Coronary artery (tissue), 2 donors: ENCODE measurements around the gene PLA2G3.

Source experiments
- DNase-seq: peaks from one replicate; pipeline ENCODE4 v3.0.0-alpha.2; 2017; ENCODE audit warnings: low spot score
- H3K27ac ChIP-seq, 2 donors: fragments of 200-600 bp; sonication (generic); one replicate each; pipeline ENCODE4 v1.5.1; 2016 to 2019
- H3K4me3 ChIP-seq: fragments of 200-600 bp; sonication (generic); 2 replicates; pipeline ENCODE4 v1.5.1; 2016; ENCODE audit warnings: mild to moderate bottlenecking, moderate library complexity
- CTCF ChIP-seq: fragments of 200-600 bp; sonication (generic); IDR thresholded peaks from one replicate; pipeline ENCODE4 v1.5.1; 2019; ENCODE audit warnings: antibody characterized with exemption

PLA2G3 gene

GRCh38 chr22:31139866-31140716, at the start of gene PLA2G3:
Gene PLA2G3, minus strand, starts transcription at chr22:31140508. Its CDS starts 154 bp downstream, at chr22:31140354.
- no peak for DNase-seq
- H3K4me3 ChIP-seq, result no peak within 1 kb of the TSS
- no peak within 1 kb of the TSS for H3K27ac ChIP-seq
- no peak for TF ChIP-seq CTCF

GRCh38 chr22:31187627-31188026, 47.3 kb upstream of the PLA2G3 start:
- H3K4me3 ChIP-seq, result no peak overlapping the region
- H3K27ac ChIP-seq, result no peak overlapping the region
- TF ChIP-seq CTCF, result no peak
- no peak for DNase-seq

- Histone ChIP-seq H3K27ac (no peak overlapping the region), H3K4me3 (no peak overlapping the region)
- DNase-seq, result no peak
- no peak for TF ChIP-seq CTCF
Measured at GRCh38 chr22:31185056-31185455, 44.7 kb upstream of the PLA2G3 start.

- DNase-seq, result no peak
- Histone ChIP-seq H3K27ac (no peak overlapping the region), H3K4me3 (no peak overlapping the region)
- no peak for TF ChIP-seq CTCF
Measured at GRCh38 chr22:31184015-31184414, 43.7 kb upstream of the PLA2G3 start.

GRCh38 chr22:31179345-31179744, 39.0 kb upstream of the PLA2G3 start:
- H3K27ac ChIP-seq, result peak overlapping the region in 1 of 2 donors; percentile 43
- H3K4me3 ChIP-seq, result no peak overlapping the region

GRCh38 chr22:31178859-31179258, 38.6 kb upstream of the PLA2G3 start:
- Histone ChIP-seq H3K27ac (peak overlapping the region in 1 of 2 donors; percentile 43), H3K4me3 (no peak overlapping the region)
- no peak for DNase-seq
- TF ChIP-seq CTCF, result no peak

More at GRCh38 chr22:31179345-31179744, 39.0 kb upstream of the PLA2G3 start:
- no peak for TF ChIP-seq CTCF
- DNase-seq, result no peak
